Measurements from ENCODE around the gene RFC3.
"Not testable (repeated sequence)": the region's sequence is repeated elsewhere in the genome, so short reads cannot be mapped to it uniquely, and the experiment has no call there.

RFC3 gene

GRCh38 chr13:33794576-33794975 is 23.4 kb upstream of the RFC3 start:
- H3K36me3 ChIP-seq (replicated peaks): no peaks in the 10 kb centered on the region
- peaks cover 35% of the 10 kb centered on the region for H3K4me1 ChIP-seq
- DNase-seq (ENCODE audit: low spot score in 2 of 2): no peak
- no peaks in the 10 kb centered on the region for H3K9me3 ChIP-seq
- H3K27me3 ChIP-seq (ENCODE audit: low read depth): no peaks in the 10 kb centered on the region
- in situ Hi-C loops (cut with MboI; ENCODE audit: low sequenced_read_pairs): no loop called here
- no peak overlapping the region for H3K4me3 ChIP-seq

DNA sequence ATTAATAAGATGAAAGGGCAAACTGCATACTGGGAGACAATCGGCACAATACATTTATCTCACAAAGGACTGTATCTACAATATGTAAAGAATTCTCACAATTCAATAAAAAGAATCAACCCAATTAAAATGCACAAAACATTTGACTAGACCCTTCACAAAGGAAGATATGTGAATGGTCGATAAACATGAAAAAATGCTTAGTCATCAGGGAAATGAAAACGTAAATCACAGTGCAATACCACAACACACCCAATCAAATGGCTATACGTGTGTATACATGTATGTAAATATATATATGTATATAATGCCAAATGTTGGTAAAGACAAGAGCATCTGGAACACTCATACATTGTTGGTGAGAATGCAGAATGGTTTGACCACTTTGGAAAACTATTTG is 21.9 kb upstream of the RFC3 start:
- in situ Hi-C loops (cut with MboI; ENCODE audit: low sequenced_read_pairs): no loop called here
- no peaks in the 10 kb centered on the region for H3K36me3 ChIP-seq (replicated peaks)
- H3K4me3 ChIP-seq: no peak overlapping the region
- H3K27me3 ChIP-seq (ENCODE audit: low read depth): no peaks in the 10 kb centered on the region
- H3K9me3 ChIP-seq: no peaks in the 10 kb centered on the region
- peak in 1 of 2 experiments; percentile 63 for DNase-seq (ENCODE audit: low spot score in 2 of 2)
- H3K4me1 ChIP-seq: peaks cover 37% of the 10 kb centered on the region

DNA sequence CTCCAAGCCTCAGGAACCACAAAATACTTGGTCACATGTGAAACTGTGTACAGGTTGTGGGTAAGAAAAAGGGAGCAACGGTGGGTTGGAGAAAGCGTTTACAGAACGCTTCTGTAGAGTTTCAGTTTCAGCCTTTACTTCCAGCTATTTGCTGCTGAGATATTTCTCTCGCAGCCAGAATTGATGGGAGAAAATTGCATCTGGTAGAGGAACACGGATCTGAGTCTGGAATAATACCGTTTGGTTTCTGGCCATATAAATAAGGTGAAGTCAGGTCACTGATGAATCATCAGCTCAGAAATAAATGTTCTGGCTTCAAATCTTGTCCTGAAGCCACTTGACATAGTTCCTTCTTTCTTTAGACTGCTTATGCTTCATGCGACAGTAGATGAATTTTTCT is 20.3 kb upstream of the RFC3 start:
- Histone ChIP-seq H3K36me3 (replicated peaks) (no peaks in the 10 kb centered on the region), H3K4me1 (peaks cover 33% of the 10 kb centered on the region), H3K4me3 (no peak overlapping the region), H3K27me3 (ENCODE audit: low read depth) (no peaks in the 10 kb centered on the region), H3K9me3 (no peaks in the 10 kb centered on the region)
- DNase-seq (ENCODE audit: low spot score in 2 of 2): no peak
- in situ Hi-C loops (cut with MboI; ENCODE audit: low sequenced_read_pairs): no loop called here

DNA sequence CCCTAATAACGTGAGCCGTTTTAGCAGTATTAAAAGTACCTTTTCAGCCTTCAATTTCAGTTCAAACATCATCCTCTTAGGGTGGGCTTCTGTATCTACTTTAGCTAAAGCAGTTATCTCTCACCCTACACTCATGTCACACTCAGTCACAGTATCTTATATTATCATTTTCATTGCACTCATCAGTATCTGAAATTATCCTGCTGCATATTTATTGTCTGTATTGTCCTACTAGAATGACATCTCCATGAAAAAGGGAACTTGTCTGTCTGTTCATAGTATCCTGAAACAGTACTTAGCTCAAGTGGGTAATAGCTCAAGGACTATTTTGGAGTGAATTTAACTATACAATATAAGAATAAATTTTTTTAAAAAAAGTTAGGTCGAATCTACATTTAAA is 19.9 kb upstream of the RFC3 start:
- Histone ChIP-seq H3K36me3 (replicated peaks) (no peaks in the 10 kb centered on the region), H3K27me3 (ENCODE audit: low read depth) (no peaks in the 10 kb centered on the region), H3K4me3 (no peak overlapping the region), H3K9me3 (no peaks in the 10 kb centered on the region), H3K4me1 (peaks cover 33% of the 10 kb centered on the region)
- DNase-seq (ENCODE audit: low spot score in 2 of 2): no peak
- in situ Hi-C loops (cut with MboI; ENCODE audit: low sequenced_read_pairs): no loop called here

DNA sequence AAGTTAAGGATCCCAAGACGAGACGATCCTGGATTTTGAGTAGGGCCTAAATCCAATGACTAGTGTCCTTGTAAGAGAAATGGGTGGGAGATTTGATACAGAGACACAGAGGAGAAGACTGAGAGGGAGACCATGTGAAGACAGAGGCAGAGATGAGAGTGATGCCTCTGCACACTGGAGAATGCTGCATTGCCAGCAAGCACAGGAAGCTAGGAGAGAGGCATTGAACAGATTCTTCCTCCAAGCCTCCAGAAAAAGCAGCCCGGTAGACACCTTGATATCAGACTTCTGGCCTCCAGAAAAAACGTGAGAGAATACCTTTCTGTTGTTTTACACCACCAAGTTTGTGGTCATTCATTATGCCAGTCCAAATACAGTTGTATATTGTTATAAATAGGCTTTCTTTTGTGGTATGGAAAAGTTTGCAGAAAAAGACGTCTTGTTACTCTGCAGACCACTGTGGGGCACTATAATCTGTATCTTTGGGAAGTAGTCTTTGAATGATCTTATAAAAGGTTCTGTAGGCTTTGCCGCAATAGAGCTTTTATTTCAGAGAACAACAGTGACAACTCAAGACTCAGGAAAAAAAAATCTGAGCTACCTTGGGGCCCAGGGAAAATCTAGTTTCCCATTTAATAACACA is 17.9 kb upstream of the RFC3 start:
- in situ Hi-C loops (cut with MboI; ENCODE audit: low sequenced_read_pairs): no loop called here
- Histone ChIP-seq H3K4me1 (peaks cover 31% of the 10 kb centered on the region), H3K27me3 (ENCODE audit: low read depth) (no peaks in the 10 kb centered on the region), H3K9me3 (no peaks in the 10 kb centered on the region), H3K36me3 (replicated peaks) (no peaks in the 10 kb centered on the region), H3K4me3 (no peak overlapping the region)
- DNase-seq (ENCODE audit: low spot score in 2 of 2): peak; percentile 15 to 83

DNA sequence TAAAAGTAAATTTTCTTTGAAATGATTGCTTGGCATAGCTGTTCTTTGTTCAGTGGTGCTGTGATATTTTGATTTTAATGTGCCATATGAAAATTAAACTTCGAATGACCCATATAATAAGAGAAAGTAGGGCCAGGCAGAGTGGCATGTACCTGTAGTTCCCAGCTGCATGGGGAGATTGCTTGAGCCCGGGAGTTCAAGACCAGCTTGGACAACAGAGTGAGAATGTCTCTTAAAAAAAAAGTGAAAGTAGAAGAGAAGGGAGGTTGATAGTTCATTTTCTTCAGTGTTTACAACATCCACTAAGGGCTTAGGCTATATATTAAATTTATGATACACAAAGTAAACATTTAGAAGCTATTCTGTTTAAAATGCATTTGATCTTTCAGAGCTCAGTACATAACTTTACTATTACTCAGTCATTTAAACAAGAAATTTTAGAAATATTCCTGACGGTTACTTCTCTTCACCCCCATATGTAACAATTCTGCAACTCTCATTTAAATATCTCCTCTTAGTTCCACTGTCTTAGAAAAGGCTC is 17.2 kb upstream of the RFC3 start:
- H3K27me3 ChIP-seq (ENCODE audit: low read depth): no peaks in the 10 kb centered on the region
- no peak overlapping the region for H3K4me3 ChIP-seq
- peaks cover 24% of the 10 kb centered on the region for H3K4me1 ChIP-seq
- no peaks in the 10 kb centered on the region for H3K36me3 ChIP-seq (replicated peaks)
- no peaks in the 10 kb centered on the region for H3K9me3 ChIP-seq
- in situ Hi-C loops (cut with MboI; ENCODE audit: low sequenced_read_pairs): no loop called here
- DNase-seq (ENCODE audit: low spot score in 2 of 2): no peak

DNA sequence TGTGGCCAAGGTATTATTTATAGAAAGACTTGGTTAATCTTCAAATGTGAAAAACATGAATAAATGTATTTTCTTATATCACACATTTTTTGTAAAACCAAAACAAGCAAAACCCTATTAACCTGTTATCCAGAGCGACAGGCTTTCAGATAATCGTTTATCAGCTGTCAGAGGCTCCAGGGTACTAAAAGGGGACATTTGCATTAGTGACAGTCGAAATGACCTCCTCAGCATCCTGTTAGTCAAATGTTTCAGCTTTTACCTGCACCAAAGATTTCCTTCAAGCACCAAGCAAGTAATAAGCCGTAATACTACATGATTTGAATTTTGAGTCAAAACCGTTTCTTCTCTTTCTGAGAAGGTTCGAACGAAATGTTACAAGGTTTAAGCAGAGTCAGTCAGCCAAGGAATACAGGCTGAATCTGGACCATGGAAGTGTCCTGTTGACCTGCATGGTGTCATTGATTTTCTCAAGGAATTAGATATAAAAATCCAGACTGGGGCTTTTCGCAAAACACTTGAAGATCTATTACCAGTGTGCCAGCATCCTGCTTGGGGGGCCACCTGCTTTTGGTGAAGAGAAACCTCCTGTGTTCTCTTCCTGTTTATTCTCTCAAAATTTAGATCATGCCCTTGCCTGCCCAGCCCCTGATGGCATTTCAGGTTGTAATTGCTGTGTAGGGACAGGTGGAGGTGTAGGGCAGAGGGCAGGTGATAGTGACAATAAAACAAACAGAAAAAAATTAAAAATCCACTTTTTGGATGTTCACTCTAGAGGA is 11.3 kb upstream of the RFC3 start:
- Histone ChIP-seq H3K4me3 (no peak overlapping the region), H3K9me3 (no peaks in the 10 kb centered on the region), H3K36me3 (replicated peaks) (no peaks in the 10 kb centered on the region), H3K27me3 (ENCODE audit: low read depth) (no peaks in the 10 kb centered on the region), H3K4me1 (peaks cover 5% of the 10 kb centered on the region)
- in situ Hi-C loops (cut with MboI; ENCODE audit: low sequenced_read_pairs): no loop called here
- no peak for DNase-seq (ENCODE audit: low spot score in 2 of 2)

DNA sequence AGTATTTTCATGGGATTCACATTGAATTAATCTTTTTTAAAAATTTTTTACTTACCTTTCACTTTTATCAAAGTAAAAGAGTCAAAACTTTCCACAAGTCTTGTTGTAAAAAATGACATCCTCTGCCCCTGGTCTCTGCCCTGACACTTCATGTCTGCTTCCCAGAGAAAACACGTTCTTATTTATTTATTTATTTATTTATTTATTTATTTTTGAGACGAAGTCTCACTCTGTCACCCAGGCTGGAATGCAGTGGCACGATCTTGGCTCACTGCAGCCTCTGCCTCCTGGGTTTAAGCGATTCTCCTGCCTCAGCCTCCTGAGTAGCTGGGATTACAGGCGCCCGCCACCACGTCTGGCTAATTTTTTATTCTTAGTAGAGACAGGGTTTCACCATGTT is 5.1 kb upstream of the RFC3 start:
- H3K9me3 ChIP-seq; H3K27me3 ChIP-seq (ENCODE audit: low read depth); in situ Hi-C loops (cut with MboI; ENCODE audit: low sequenced_read_pairs); H3K36me3 ChIP-seq (replicated peaks); DNase-seq (ENCODE audit: low spot score in 2 of 2); H3K4me3 ChIP-seq: not testable (repeated sequence)
- H3K4me1 ChIP-seq: peaks cover 23% of the 10 kb centered on the region

DNA sequence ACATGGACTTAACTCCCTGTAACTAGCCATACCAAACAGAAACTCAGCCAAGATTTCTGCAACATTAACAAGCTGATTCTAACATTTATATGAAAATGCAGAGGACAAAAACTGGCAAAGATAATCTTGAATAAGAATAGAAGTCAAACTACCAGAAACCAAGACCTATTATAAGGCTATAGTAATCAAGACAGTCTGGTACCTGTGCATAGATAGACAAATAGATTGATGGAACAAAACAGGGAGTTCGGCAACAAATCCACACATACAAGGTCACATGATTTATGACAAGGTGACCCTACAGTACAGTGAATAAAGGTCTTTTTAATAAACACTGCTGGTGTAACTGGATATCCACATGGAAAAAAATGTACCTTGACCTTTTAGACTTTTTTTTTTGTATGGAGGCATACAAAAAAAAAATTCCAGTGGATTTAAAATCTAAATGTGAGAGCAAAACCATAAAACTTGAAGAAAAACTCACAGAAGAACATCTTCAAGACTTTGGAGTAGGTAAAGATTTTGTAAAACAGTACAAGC is 2.9 kb upstream of the RFC3 start:
- peaks cover 26% of the 10 kb centered on the region for H3K4me1 ChIP-seq
- H3K4me3 ChIP-seq: no peak overlapping the region
- in situ Hi-C loops (cut with MboI; ENCODE audit: low sequenced_read_pairs): no loop called here
- peak; percentile 21 to 93 for DNase-seq (ENCODE audit: low spot score in 2 of 2)
- H3K9me3 ChIP-seq: no peaks in the 10 kb centered on the region
- H3K36me3 ChIP-seq (replicated peaks): no peaks in the 10 kb centered on the region
- no peaks in the 10 kb centered on the region for H3K27me3 ChIP-seq (ENCODE audit: low read depth)

DNA sequence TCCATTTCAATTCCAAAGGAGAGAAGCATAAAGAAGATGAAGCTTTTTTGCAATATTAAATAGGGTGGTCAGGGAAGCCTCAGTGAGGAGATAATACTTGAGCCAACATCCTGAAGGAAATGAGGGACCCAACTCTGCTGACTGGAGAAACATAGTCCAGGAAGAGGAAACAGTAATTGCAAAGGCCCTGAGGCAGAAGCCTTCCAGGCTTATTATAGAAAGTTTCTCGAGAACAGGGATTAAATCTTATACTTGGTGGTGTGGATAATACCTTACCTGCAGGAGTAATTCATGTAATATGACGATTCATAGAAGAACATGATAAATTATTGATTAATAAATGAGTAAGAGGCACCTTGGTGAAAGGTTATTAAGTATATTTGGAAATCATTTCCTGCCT is 1.0 kb upstream of the RFC3 start:
- DNase-seq (ENCODE audit: low spot score in 2 of 2): no peak
- in situ Hi-C loops (cut with MboI; ENCODE audit: low sequenced_read_pairs): no loop called here
- Histone ChIP-seq H3K9me3 (no peaks in the 10 kb centered on the region), H3K4me1 (peaks cover 33% of the 10 kb centered on the region), H3K4me3 (no peak overlapping the region), H3K27me3 (ENCODE audit: low read depth) (no peaks in the 10 kb centered on the region), H3K36me3 (replicated peaks) (peaks cover 15% of the 10 kb centered on the region)

- Histone ChIP-seq H3K9me3 (no peaks in the 10 kb centered on the region), H3K27me3 (ENCODE audit: low read depth) (no peaks in the 10 kb centered on the region), H3K4me3 (peak overlapping the region; percentile 90), H3K36me3 (replicated peaks) (peaks cover 21% of the 10 kb centered on the region), H3K4me1 (peaks cover 33% of the 10 kb centered on the region)
- in situ Hi-C loops (cut with MboI; ENCODE audit: low sequenced_read_pairs): no loop called here
- DNase-seq (ENCODE audit: low spot score in 2 of 2): no peak
These were observed 442 bp upstream of the RFC3 start for GRCh38 chr13:33817513-33817900.

DNA sequence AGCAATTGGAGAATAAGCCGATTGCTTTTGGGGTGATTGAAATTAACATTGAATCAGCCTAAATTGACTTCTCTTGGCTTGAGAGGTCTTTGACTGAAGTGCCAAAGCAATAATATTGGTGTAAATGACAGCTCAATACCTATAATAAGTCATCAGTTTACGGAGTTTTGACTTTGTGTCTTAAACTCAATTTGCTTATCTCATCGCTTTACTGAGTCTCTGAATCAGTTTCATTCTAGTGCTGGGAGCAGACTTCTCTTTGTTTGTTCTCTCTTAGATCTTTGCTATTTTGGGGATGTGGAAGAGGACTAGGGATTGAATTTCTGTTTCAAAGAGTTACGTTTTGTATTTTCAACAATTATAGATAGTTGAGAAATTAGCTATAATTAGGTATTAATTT is 7.1 kb downstream of the RFC3 start:
- in situ Hi-C loops (cut with MboI; ENCODE audit: low sequenced_read_pairs): no loop called here

GRCh38 chr13:33827139-33827538 is 9.2 kb downstream of the RFC3 start:
- in situ Hi-C loops (cut with MboI; ENCODE audit: low sequenced_read_pairs): no loop called here
- Histone ChIP-seq H3K36me3 (replicated peaks) (peaks cover 90% of the 10 kb centered on the region), H3K9me3 (no peaks in the 10 kb centered on the region), H3K4me1 (no peaks in the 10 kb centered on the region), H3K27me3 (ENCODE audit: low read depth) (no peaks in the 10 kb centered on the region), H3K4me3 (no peak overlapping the region)
- DNase-seq (ENCODE audit: low spot score in 2 of 2): no peak

More for the DNA sequence above, 7.1 kb downstream of the RFC3 start:
- Histone ChIP-seq H3K4me3 (no peak overlapping the region), H3K36me3 (replicated peaks) (peaks cover 87% of the 10 kb centered on the region), H3K9me3 (no peaks in the 10 kb centered on the region), H3K27me3 (ENCODE audit: low read depth) (no peaks in the 10 kb centered on the region), H3K4me1 (peaks cover 7% of the 10 kb centered on the region)
- no peak for DNase-seq (ENCODE audit: low spot score in 2 of 2)

GRCh38 chr13:33828431-33829129 is 10.6 kb downstream of the RFC3 start:
- peaks cover 92% of the 10 kb centered on the region for H3K36me3 ChIP-seq (replicated peaks)
- in situ Hi-C loops (cut with MboI; ENCODE audit: low sequenced_read_pairs): no loop called here

More at GRCh38 chr13:33828431-33829129, 10.6 kb downstream of the RFC3 start:
- DNase-seq (ENCODE audit: low spot score in 2 of 2): no peak
- no peaks in the 10 kb centered on the region for H3K9me3 ChIP-seq
- no peak overlapping the region for H3K4me3 ChIP-seq
- H3K4me1 ChIP-seq: no peaks in the 10 kb centered on the region
- no peaks in the 10 kb centered on the region for H3K27me3 ChIP-seq (ENCODE audit: low read depth)
